ENCODE data around the gene MTHFD2L. TPM values are rescaled to one million over a fixed set of nuclear protein-coding genes. Genes with fewer than 3 reads are reported as not detected.

Gene MTHFD2L
- total RNA-seq, 2 experiments from 2014 or later, result 8.6 to 9.3 TPM

- CTCF ChIA-PET, result interaction anchor here (0.5 to 1.6 kb wide), 8 partner anchors 14 to 89 kb away, joined by 3 to 7 read pairs (median 4); partner anchors contain the start of gene EPGN
Observed at GRCh38 chr4:74228691-74229640, 71.0 kb downstream of the MTHFD2L start.

GRCh38 chr4:74230902-74231499 lies 73.1 kb downstream of the MTHFD2L start:
- CTCF ChIA-PET, result no interaction called here

More at GRCh38 chr4:74228691-74229640, 71.0 kb downstream of the MTHFD2L start:
- POLR2A ChIA-PET, result no interaction called here

GRCh38 chr4:74235135-74235534 lies 77.2 kb downstream of the MTHFD2L start:
- ChIA-PET POLR2A (no interaction called here), CTCF (no interaction called here)

More at GRCh38 chr4:74230902-74231499, 73.1 kb downstream of the MTHFD2L start:
- POLR2A ChIA-PET, result no interaction called here

GRCh38 chr4:74237425-74237966 lies 79.6 kb downstream of the MTHFD2L start:
- ChIA-PET CTCF (no interaction called here), POLR2A (no interaction called here)

GRCh38 chr4:74244049-74244448 lies 86.1 kb downstream of the MTHFD2L start:
- CTCF ChIA-PET, result interaction anchor here (1.3 kb wide), 1 partner anchor 15 kb away, joined by 4 read pairs; no protein-coding TSS in a partner anchor

GRCh38 chr4:74252933-74253332 lies 95.0 kb downstream of the MTHFD2L start:
- CTCF ChIA-PET, result interaction anchor here (0.7 kb wide), 1 partner anchor 1730 kb away, joined by 3 read pairs; no protein-coding TSS in a partner anchor
- POLR2A ChIA-PET, result no interaction called here

More at GRCh38 chr4:74244049-74244448, 86.1 kb downstream of the MTHFD2L start:
- POLR2A ChIA-PET, result no interaction called here

GRCh38 chr4:74254386-74254785 lies 96.5 kb downstream of the MTHFD2L start:
- CTCF ChIA-PET, result no interaction called here
- POLR2A ChIA-PET, result no interaction called here

- ChIA-PET POLR2A (no interaction called here), CTCF (no interaction called here)
Observed at GRCh38 chr4:74255096-74255495, 97.2 kb downstream of the MTHFD2L start.

- POLR2A ChIA-PET, result no interaction called here
- CTCF ChIA-PET, result no interaction called here
Observed at GRCh38 chr4:74258963-74259362, 101.0 kb downstream of the MTHFD2L start.

GRCh38 chr4:74260036-74260435 lies 102.1 kb downstream of the MTHFD2L start:
- ChIA-PET CTCF (no interaction called here), POLR2A (interaction anchor here (0.6 kb wide), 1 partner anchor 47 kb away, joined by 4 read pairs; no protein-coding TSS in a partner anchor)

- ChIA-PET CTCF (no interaction called here), POLR2A (no interaction called here)
Observed at GRCh38 chr4:74262522-74262921, 104.6 kb downstream of the MTHFD2L start.

- POLR2A ChIA-PET, result no interaction called here
- CTCF ChIA-PET, result no interaction called here
Observed at GRCh38 chr4:74263551-74263950, 105.6 kb downstream of the MTHFD2L start.

GRCh38 chr4:74266081-74266480 lies 108.2 kb downstream of the MTHFD2L start:
- POLR2A ChIA-PET, result no interaction called here
- CTCF ChIA-PET, result interaction anchor here (0.6 kb wide), 1 partner anchor 111 kb away, joined by 3 read pairs; no protein-coding TSS in a partner anchor

- POLR2A ChIA-PET, result no interaction called here
- CTCF ChIA-PET, result no interaction called here
Observed at GRCh38 chr4:74267998-74268606, 110.2 kb downstream of the MTHFD2L start.

GRCh38 chr4:74268643-74269042 lies 110.7 kb downstream of the MTHFD2L start:
- ChIA-PET CTCF (no interaction called here), POLR2A (no interaction called here)

- POLR2A ChIA-PET, result no interaction called here
- CTCF ChIA-PET, result no interaction called here
Observed at GRCh38 chr4:74278490-74278889, 120.6 kb downstream of the MTHFD2L start.

- POLR2A ChIA-PET, result no interaction called here
- CTCF ChIA-PET, result no interaction called here
Observed at GRCh38 chr4:74279716-74280115, 121.8 kb downstream of the MTHFD2L start.

- CTCF ChIA-PET, result no interaction called here
- POLR2A ChIA-PET, result no interaction called here
Observed at GRCh38 chr4:74282926-74283325, 125.0 kb downstream of the MTHFD2L start.

GRCh38 chr4:74283614-74284013 lies 125.7 kb downstream of the MTHFD2L start:
- CTCF ChIA-PET, result no interaction called here

GRCh38 chr4:74284053-74284452 lies 126.1 kb downstream of the MTHFD2L start:
- ChIA-PET POLR2A (no interaction called here), CTCF (interaction anchor here (0.7 kb wide), 1 partner anchor 54 kb away, joined by 3 read pairs; no protein-coding TSS in a partner anchor)

More at GRCh38 chr4:74283614-74284013, 125.7 kb downstream of the MTHFD2L start:
- POLR2A ChIA-PET, result no interaction called here
